AG08396 (cell line): ENCODE measurements around the gene MTIF3.
A peak's percentile ranks its signal among the peaks of the same experiment; 100 is the strongest.
"Not testable (repeated sequence)": the region's sequence is repeated elsewhere in the genome, so short reads cannot be mapped to it uniquely, and the experiment has no call there.

Experiments used
- DNase-seq: peaks from one replicate; pipeline ENCODE4 v3.0.0; 2012; ENCODE audit warnings: low spot score, mixed read lengths

The MTIF3 gene

GRCh38 chr13:27411341-27411740, 39.0 kb downstream of the MTIF3 start:
- DNase-seq, result no peak

- no peak for DNase-seq
Observed at GRCh38 chr13:27409013-27409412, 41.4 kb downstream of the MTIF3 start.

- no peak for DNase-seq
Observed at GRCh38 chr13:27408074-27408473, 42.3 kb downstream of the MTIF3 start.

- peak; percentile 57 for DNase-seq
Observed at GRCh38 chr13:27406178-27406939, 44.0 kb downstream of the MTIF3 start.

- no peak for DNase-seq
Observed at GRCh38 chr13:27405546-27406134, 44.7 kb downstream of the MTIF3 start.

GRCh38 chr13:27404680-27405079, 45.7 kb downstream of the MTIF3 start:
- no peak for DNase-seq

- no peak for DNase-seq
Observed at GRCh38 chr13:27403727-27404385, 46.5 kb downstream of the MTIF3 start.

GRCh38 chr13:27403203-27403678, 47.1 kb downstream of the MTIF3 start:
- peak; percentile 63 for DNase-seq

GRCh38 chr13:27401210-27401609, 49.2 kb downstream of the MTIF3 start:
- DNase-seq, result no peak

GRCh38 chr13:27400405-27400804, 50.0 kb downstream of the MTIF3 start:
- not testable (repeated sequence) for DNase-seq

GRCh38 chr13:27398360-27398759, 52.0 kb downstream of the MTIF3 start:
- no peak for DNase-seq

- no peak for DNase-seq
Observed at GRCh38 chr13:27396252-27396846, 54.0 kb downstream of the MTIF3 start.

- no peak for DNase-seq
Observed at GRCh38 chr13:27395007-27395510, 55.3 kb downstream of the MTIF3 start.

GRCh38 chr13:27393101-27393500, 57.3 kb downstream of the MTIF3 start:
- DNase-seq, result no peak

GRCh38 chr13:27391471-27391870, 58.9 kb downstream of the MTIF3 start:
- DNase-seq, result no peak

GRCh38 chr13:27389891-27390290, 60.5 kb downstream of the MTIF3 start:
- no peak for DNase-seq

GRCh38 chr13:27388241-27388640, 62.1 kb downstream of the MTIF3 start:
- no peak for DNase-seq
